ENCODE data around the gene GRK1.
"Not testable (repeated sequence)": the region's sequence is repeated elsewhere in the genome, so short reads cannot be mapped to it uniquely, and the experiment has no call there.

The GRK1 gene

GRCh38 chr13:113743366-113744195 lies 76.6 kb downstream of the GRK1 start:
- DNase-seq (ENCODE audit: low read depth in 2 of 2, low spot score in 1 of 2): no peak

GRCh38 chr13:113744197-113745000 lies 77.4 kb downstream of the GRK1 start:
- no peak for DNase-seq (ENCODE audit: low read depth in 2 of 2, low spot score in 1 of 2)

- no peak for DNase-seq (ENCODE audit: low read depth in 2 of 2, low spot score in 1 of 2)
Observed at GRCh38 chr13:113745059-113745458, 78.0 kb downstream of the GRK1 start.

- DNase-seq (ENCODE audit: low read depth in 2 of 2, low spot score in 1 of 2): not testable (repeated sequence)
Observed at GRCh38 chr13:113745500-113746142, 78.6 kb downstream of the GRK1 start.

- DNase-seq (ENCODE audit: low read depth in 2 of 2, low spot score in 1 of 2): no peak
Observed at GRCh38 chr13:113746143-113746525, 79.1 kb downstream of the GRK1 start.

GRCh38 chr13:113746671-113747070 lies 79.7 kb downstream of the GRK1 start:
- no peak for DNase-seq (ENCODE audit: low read depth in 2 of 2, low spot score in 1 of 2)

GRCh38 chr13:113747291-113747833 lies 80.3 kb downstream of the GRK1 start:
- DNase-seq (ENCODE audit: low read depth in 2 of 2, low spot score in 1 of 2): no peak

- DNase-seq (ENCODE audit: low read depth in 2 of 2, low spot score in 1 of 2): no peak
Observed at GRCh38 chr13:113748101-113748861, 81.3 kb downstream of the GRK1 start.

GRCh38 chr13:113748862-113749451 lies 81.9 kb downstream of the GRK1 start:
- no peak for DNase-seq (ENCODE audit: low read depth in 2 of 2, low spot score in 1 of 2)

GRCh38 chr13:113749507-113749906 lies 82.5 kb downstream of the GRK1 start:
- DNase-seq (ENCODE audit: low read depth in 2 of 2, low spot score in 1 of 2): no peak

GRCh38 chr13:113749967-113750366 lies 82.9 kb downstream of the GRK1 start:
- no peak for DNase-seq (ENCODE audit: low read depth in 2 of 2, low spot score in 1 of 2)

- no peak for DNase-seq (ENCODE audit: low read depth in 2 of 2, low spot score in 1 of 2)
Observed at GRCh38 chr13:113750554-113751399, 83.8 kb downstream of the GRK1 start.

GRCh38 chr13:113751491-113751890 lies 84.5 kb downstream of the GRK1 start:
- no peak for DNase-seq (ENCODE audit: low read depth in 2 of 2, low spot score in 1 of 2)

GRCh38 chr13:113752211-113752986 lies 85.4 kb downstream of the GRK1 start:
- not testable (repeated sequence) for DNase-seq (ENCODE audit: low read depth in 2 of 2, low spot score in 1 of 2)

GRCh38 chr13:113753171-113753570 lies 86.2 kb downstream of the GRK1 start:
- no peak for DNase-seq (ENCODE audit: low read depth in 2 of 2, low spot score in 1 of 2)

GRCh38 chr13:113754242-113754641 lies 87.2 kb downstream of the GRK1 start:
- no peak for DNase-seq (ENCODE audit: low read depth in 2 of 2, low spot score in 1 of 2)

GRCh38 chr13:113754691-113755090 lies 87.7 kb downstream of the GRK1 start:
- DNase-seq (ENCODE audit: low read depth in 2 of 2, low spot score in 1 of 2): no peak

GRCh38 chr13:113756441-113757097 lies 89.5 kb downstream of the GRK1 start:
- no peak for DNase-seq (ENCODE audit: low read depth in 2 of 2, low spot score in 1 of 2)
